ENCODE data around the gene SRP14. TPM values are rescaled to one million over a fixed set of nuclear protein-coding genes. Genes with fewer than 3 reads are reported as not detected.
A peak's percentile ranks its signal among the peaks of the same experiment; 100 is the strongest.

SRP14 gene, protein sequence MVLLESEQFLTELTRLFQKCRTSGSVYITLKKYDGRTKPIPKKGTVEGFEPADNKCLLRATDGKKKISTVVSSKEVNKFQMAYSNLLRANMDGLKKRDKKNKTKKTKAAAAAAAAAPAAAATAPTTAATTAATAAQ
- total RNA-seq: 181 and 196 TPM in 2 replicates
- long read RNA-seq, transcript SRP14-201 (5 exons, 1,077 nt): major isoform, 299 of 324 reads
- long read RNA-seq, partial matches to known transcripts: 8 of 324 reads
- long read RNA-seq, other reads (novel, unspliced or antisense): 15 of 324 reads

GRCh38 chr15:40038638-40039543 lies at the start of gene SRP14:
Gene SRP14, minus strand, starts transcription at chr15:40039181. Its CDS starts 65 bp downstream, at chr15:40039116.
- TF ChIP-seq, protein P1, sequence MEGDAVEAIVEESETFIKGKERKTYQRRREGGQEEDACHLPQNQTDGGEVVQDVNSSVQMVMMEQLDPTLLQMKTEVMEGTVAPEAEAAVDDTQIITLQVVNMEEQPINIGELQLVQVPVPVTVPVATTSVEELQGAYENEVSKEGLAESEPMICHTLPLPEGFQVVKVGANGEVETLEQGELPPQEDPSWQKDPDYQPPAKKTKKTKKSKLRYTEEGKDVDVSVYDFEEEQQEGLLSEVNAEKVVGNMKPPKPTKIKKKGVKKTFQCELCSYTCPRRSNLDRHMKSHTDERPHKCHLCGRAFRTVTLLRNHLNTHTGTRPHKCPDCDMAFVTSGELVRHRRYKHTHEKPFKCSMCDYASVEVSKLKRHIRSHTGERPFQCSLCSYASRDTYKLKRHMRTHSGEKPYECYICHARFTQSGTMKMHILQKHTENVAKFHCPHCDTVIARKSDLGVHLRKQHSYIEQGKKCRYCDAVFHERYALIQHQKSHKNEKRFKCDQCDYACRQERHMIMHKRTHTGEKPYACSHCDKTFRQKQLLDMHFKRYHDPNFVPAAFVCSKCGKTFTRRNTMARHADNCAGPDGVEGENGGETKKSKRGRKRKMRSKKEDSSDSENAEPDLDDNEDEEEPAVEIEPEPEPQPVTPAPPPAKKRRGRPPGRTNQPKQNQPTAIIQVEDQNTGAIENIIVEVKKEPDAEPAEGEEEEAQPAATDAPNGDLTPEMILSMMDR (IDR thresholded peaks at IDR 0.05): no peak
- no peaks in the 10 kb centered on the region for H3K9me3 Mint-ChIP-seq (ENCODE audit: unreplicated experiment)
- peak within 1 kb of the TSS; percentile 99 for H3K27ac Mint-ChIP-seq (ENCODE audit: unreplicated experiment)
- DNase-seq (ENCODE audit: extremely low spot score, unreplicated experiment): peak; percentile 95
- H3K36me3 Mint-ChIP-seq (ENCODE audit: unreplicated experiment): peaks cover 32% of the 10 kb centered on the region
- no peaks in the 10 kb centered on the region for H3K27me3 Mint-ChIP-seq (ENCODE audit: unreplicated experiment)
- peak within 1 kb of the TSS; percentile 98 for H3K4me3 Mint-ChIP-seq (ENCODE audit: unreplicated experiment)
- H3K4me1 Mint-ChIP-seq (ENCODE audit: unreplicated experiment): peaks cover 25% of the 10 kb centered on the region

DNA sequence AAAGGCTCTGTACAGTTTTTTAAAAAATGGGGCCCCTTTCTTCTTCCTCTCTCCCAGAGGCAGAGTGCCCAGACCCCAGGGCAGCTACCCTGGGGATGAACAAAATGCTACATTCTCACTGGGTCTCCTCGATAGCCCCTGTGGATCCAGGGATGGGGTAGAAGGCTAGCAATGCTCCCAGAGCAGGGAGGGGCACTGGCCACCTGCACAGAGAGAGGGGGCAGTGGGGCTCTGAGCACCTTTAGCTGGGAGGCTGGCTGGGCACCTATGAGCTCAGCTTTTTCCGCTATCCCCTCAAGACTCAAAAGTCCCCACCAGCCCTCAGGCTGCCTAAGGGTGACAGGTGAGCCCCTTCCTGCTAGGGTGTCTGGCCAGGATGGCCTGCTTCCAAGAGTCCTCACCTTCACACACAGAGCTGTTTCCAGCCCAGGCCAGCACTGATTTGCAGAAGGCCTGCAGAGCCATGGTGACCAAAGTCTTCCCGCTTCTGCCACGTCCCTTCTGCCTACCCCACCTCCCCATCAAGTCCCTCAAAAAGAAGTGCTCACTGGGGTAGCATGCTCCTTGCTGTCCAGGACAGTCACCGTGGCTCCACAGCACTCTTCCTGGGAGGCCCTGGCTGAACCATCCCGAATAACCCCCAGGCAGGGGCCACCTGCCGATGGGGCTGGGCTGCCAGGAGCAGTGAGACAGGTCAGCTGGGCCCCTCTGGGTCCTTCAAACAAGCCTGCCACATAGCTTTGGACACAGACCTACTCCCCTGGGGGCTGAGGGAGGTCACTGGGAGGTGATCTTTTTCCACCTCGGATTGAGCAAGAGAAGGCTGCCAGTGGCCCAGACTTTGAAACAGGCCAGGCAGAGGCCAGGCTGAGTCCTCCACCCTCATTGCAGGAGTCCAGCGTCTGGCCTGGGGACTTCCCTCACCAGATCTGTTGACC lies 49.3 kb upstream of the SRP14 start:
- Mint-ChIP-seq H3K27ac (ENCODE audit: unreplicated experiment) (peak overlapping the region; percentile 65), H3K4me3 (ENCODE audit: unreplicated experiment) (no peak overlapping the region), H3K9me3 (ENCODE audit: unreplicated experiment) (no peaks in the 10 kb centered on the region), H3K4me1 (ENCODE audit: unreplicated experiment) (peaks cover 80% of the 10 kb centered on the region), H3K36me3 (ENCODE audit: unreplicated experiment) (peaks cover 22% of the 10 kb centered on the region), H3K27me3 (ENCODE audit: unreplicated experiment) (no peaks in the 10 kb centered on the region)
- TF ChIP-seq, protein P1 (IDR thresholded peaks at IDR 0.05): no peak
- no peak for DNase-seq (ENCODE audit: extremely low spot score, unreplicated experiment)

GRCh38 chr15:40087068-40087810 lies 48.3 kb upstream of the SRP14 start:
- TF ChIP-seq, protein P1 (IDR thresholded peaks at IDR 0.05): no peak
- Mint-ChIP-seq H3K27ac (ENCODE audit: unreplicated experiment) (peak overlapping the region; percentile 27), H3K4me3 (ENCODE audit: unreplicated experiment) (no peak overlapping the region), H3K27me3 (ENCODE audit: unreplicated experiment) (no peaks in the 10 kb centered on the region), H3K4me1 (ENCODE audit: unreplicated experiment) (peaks cover 76% of the 10 kb centered on the region), H3K36me3 (ENCODE audit: unreplicated experiment) (peaks cover 19% of the 10 kb centered on the region), H3K9me3 (ENCODE audit: unreplicated experiment) (no peaks in the 10 kb centered on the region)
- DNase-seq (ENCODE audit: extremely low spot score, unreplicated experiment): no peak

DNA sequence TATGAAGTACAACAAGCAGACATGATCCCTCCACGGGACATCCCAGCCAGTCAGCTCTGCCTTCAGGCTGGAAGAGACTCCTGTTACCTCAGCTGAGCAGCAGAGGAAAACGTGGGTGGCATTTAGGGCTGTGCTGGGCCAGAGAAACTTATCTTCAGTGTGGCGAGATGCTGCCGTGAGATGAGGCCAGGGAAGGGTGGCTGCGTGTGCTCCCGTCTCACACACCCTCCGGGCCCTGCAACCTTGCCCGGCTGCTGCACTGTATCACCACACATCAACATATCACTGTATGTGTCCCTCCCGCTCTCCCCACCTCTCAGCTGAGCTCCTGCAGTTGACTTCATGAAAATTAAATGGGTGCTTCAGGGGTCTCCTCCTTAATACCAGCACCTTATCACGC lies 46.3 kb upstream of the SRP14 start:
- Mint-ChIP-seq H3K9me3 (ENCODE audit: unreplicated experiment) (no peaks in the 10 kb centered on the region), H3K4me1 (ENCODE audit: unreplicated experiment) (peaks cover 82% of the 10 kb centered on the region), H3K27ac (ENCODE audit: unreplicated experiment) (peak overlapping the region; percentile 52), H3K4me3 (ENCODE audit: unreplicated experiment) (no peak overlapping the region), H3K27me3 (ENCODE audit: unreplicated experiment) (no peaks in the 10 kb centered on the region), H3K36me3 (ENCODE audit: unreplicated experiment) (peaks cover 9% of the 10 kb centered on the region)
- TF ChIP-seq, protein P1 (IDR thresholded peaks at IDR 0.05): no peak
- no peak for DNase-seq (ENCODE audit: extremely low spot score, unreplicated experiment)
